HG03025 (cell line): ENCODE data around the gene GHSR.

Experiments used
- ATAC-seq: cut with Tn5 transposase; IDR thresholded peaks from one replicate; pipeline ENCODE4 v1.9.1; 2021; ENCODE audit warnings: mild to moderate bottlenecking, moderate library complexity; ENCODE audit not compliant: unreplicated experiment, low FRiP score

The GHSR gene

GRCh38 chr3:172441581-172441980, 6.7 kb downstream of the GHSR start:
- no peak for ATAC-seq

- ATAC-seq, result no peak
Measured at GRCh38 chr3:172438186-172438585, 10.1 kb downstream of the GHSR start.

- ATAC-seq, result no peak
Measured at GRCh38 chr3:172437713-172438112, 10.5 kb downstream of the GHSR start.

- ATAC-seq, result no peak
Measured at GRCh38 chr3:172415323-172415722, 32.9 kb downstream of the GHSR start.

GRCh38 chr3:172411478-172411947, 36.7 kb downstream of the GHSR start:
- ATAC-seq, result no peak

- no peak for ATAC-seq
Measured at GRCh38 chr3:172410702-172411477, 37.4 kb downstream of the GHSR start.

GRCh38 chr3:172407872-172408271, 40.4 kb downstream of the GHSR start:
- ATAC-seq, result no peak

- ATAC-seq, result no peak
Measured at GRCh38 chr3:172405914-172406313, 42.3 kb downstream of the GHSR start.

- no peak for ATAC-seq
Measured at GRCh38 chr3:172404237-172404962, 43.9 kb downstream of the GHSR start.

GRCh38 chr3:172402892-172403643, 45.2 kb downstream of the GHSR start:
- ATAC-seq, result no peak

GRCh38 chr3:172402090-172402489, 46.2 kb downstream of the GHSR start:
- no peak for ATAC-seq

GRCh38 chr3:172398484-172398883, 49.8 kb downstream of the GHSR start:
- ATAC-seq, result no peak

GRCh38 chr3:172397716-172398405, 50.4 kb downstream of the GHSR start:
- ATAC-seq, result no peak

GRCh38 chr3:172396400-172396799, 51.9 kb downstream of the GHSR start:
- no peak for ATAC-seq

- ATAC-seq, result no peak
Measured at GRCh38 chr3:172394692-172395091, 53.6 kb downstream of the GHSR start.
